IMR-90 (cell line): Measurements from ENCODE around the gene UGDH. TPM values are rescaled to one million over a fixed set of nuclear protein-coding genes. Genes with fewer than 3 reads are reported as not detected.
A peak's percentile ranks its signal among the peaks of the same experiment; 100 is the strongest.

Experiments used
- ATAC-seq: fragments of 200-7000 bp; cut with Tn5 transposase; 2 replicates; pipeline ENCODE4 v1.9.1; 2020; ENCODE audit warnings: low read depth, mild to moderate bottlenecking, moderate library complexity
- BruUV-seq: library from RNA; stranded (reverse); fragments of 400-500 nt; replicated peaks from 2 replicates; lab custom pipeline; 2021; lab: Mats Ljungman, UMichigan
- CTCF ChIA-PET: fragments of 300-600 bp; formaldehyde crosslinking; extraction: SDS; loops from one replicate; lab custom pipeline; 2021; ENCODE audit warnings: antibody characterized with exemption; lab: Yijun Ruan, JAX
- POLR2A ChIA-PET: fragments of 300-600 bp; sonication (Branson Sonifier 250); formaldehyde crosslinking; loops from one replicate; lab custom pipeline; 2022; ENCODE audit warnings: antibody characterized with exemption; ENCODE audit not compliant: unreplicated experiment; lab: Charles Lee
- DNase-seq: peaks from one replicate; pipeline ENCODE4 v3.0.0; 2013
- H2AFZ ChIP-seq: replicated peaks from 2 replicates; pipeline ENCODE3; 2013; ENCODE audit warnings: low read length, mild to moderate bottlenecking; ENCODE audit not compliant: poor library complexity
- H2AK5ac ChIP-seq: 2 replicates; pipeline ENCODE4 v1.6.1; 2013; ENCODE audit warnings: low read depth, low read length, inconsistent platforms
- H2AK9ac ChIP-seq: replicated peaks from 2 replicates; pipeline ENCODE3; 2013; ENCODE audit warnings: mild to moderate bottlenecking, low read depth, low read length, moderate library complexity; ENCODE audit not compliant: poor library complexity
- H2BK120ac ChIP-seq: 2 replicates; pipeline ENCODE4 v1.6.1; 2013; ENCODE audit warnings: low read depth, low read length, inconsistent platforms
- H2BK15ac ChIP-seq: 3 replicates; pipeline ENCODE4 v1.6.1; 2013; ENCODE audit warnings: low read depth, low read length, inconsistent platforms
- H2BK20ac ChIP-seq: 2 replicates; pipeline ENCODE4 v1.6.1; 2013; ENCODE audit warnings: low read depth, mild to moderate bottlenecking, inconsistent platforms, low read length, moderate library complexity
- H2BK5ac ChIP-seq: 2 replicates; pipeline ENCODE4 v1.6.1; 2013; ENCODE audit warnings: mild to moderate bottlenecking, low read depth, low read length, inconsistent platforms; ENCODE audit not compliant: poor library complexity, severe bottlenecking
- H3K14ac ChIP-seq: replicated peaks from 2 replicates; pipeline ENCODE4 v1.6.1; 2013; ENCODE audit warnings: low read depth, low read length, inconsistent platforms
- H3K18ac ChIP-seq: 2 replicates; pipeline ENCODE4 v1.6.1; 2013; ENCODE audit warnings: low read depth, low read length, control low read depth
- H3K23ac ChIP-seq: 2 replicates; pipeline ENCODE4 v1.6.1; 2013; ENCODE audit warnings: low read depth, low read length, inconsistent platforms
- H3K27ac ChIP-seq: 2 replicates; pipeline ENCODE4 v1.5.1; 2013; ENCODE audit warnings: mild to moderate bottlenecking, control low read depth, low read length; ENCODE audit not compliant: insufficient read depth
- H3K27me3 ChIP-seq: 2 replicates; pipeline ENCODE4 v1.6.1; 2013; ENCODE audit warnings: low read length; ENCODE audit not compliant: control insufficient read depth, insufficient read depth
- H3K36me3 ChIP-seq: 2 replicates; pipeline ENCODE4 v1.6.1; 2013; ENCODE audit warnings: low read length, mixed read lengths; ENCODE audit not compliant: control insufficient read depth, insufficient read depth
- H3K4ac ChIP-seq: 2 replicates; pipeline ENCODE4 v1.6.1; 2013; ENCODE audit warnings: low read depth, low read length, inconsistent platforms
- H3K4me1 ChIP-seq: 2 replicates; pipeline ENCODE4 v1.6.1; 2013; ENCODE audit warnings: low read length, mixed read lengths; ENCODE audit not compliant: control insufficient read depth, insufficient read depth
- H3K4me2 ChIP-seq: 2 replicates; pipeline ENCODE4 v1.6.1; 2013; ENCODE audit warnings: low read depth, mild to moderate bottlenecking, control low read depth, low read length, moderate library complexity
- H3K4me3 ChIP-seq: 2 replicates; pipeline ENCODE4 v1.5.1; 2013; ENCODE audit warnings: low read depth, mild to moderate bottlenecking, control low read depth, low read length, moderate library complexity; ENCODE audit not compliant: insufficient read depth
- H3K56ac ChIP-seq: 2 replicates; pipeline ENCODE4 v1.6.1; 2013; ENCODE audit warnings: low read length, inconsistent platforms; ENCODE audit not compliant: insufficient read depth; ENCODE audit errors: extremely low read depth
- H3K79me1 ChIP-seq, 2 experiments: 2 replicates each; pipeline ENCODE4 v1.6.1; 2013; ENCODE audit warnings: low read length in 2 of 2, inconsistent platforms in 1 of 2, low read depth in 1 of 2
- H3K9ac ChIP-seq: 2 replicates; pipeline ENCODE4 v1.6.1; 2013; ENCODE audit warnings: low read depth, low read length, control low read depth
- H3K9me1 ChIP-seq: 2 replicates; pipeline ENCODE4 v1.6.1; 2013; ENCODE audit warnings: low read length, inconsistent platforms; ENCODE audit not compliant: insufficient read depth
- H3K9me3 ChIP-seq: 2 replicates; pipeline ENCODE4 v1.6.1; 2013; ENCODE audit warnings: low read length; ENCODE audit not compliant: control insufficient read depth, insufficient read depth
- H4K20me1 ChIP-seq: 2 replicates; pipeline ENCODE4 v1.6.1; 2013; ENCODE audit warnings: low read length, inconsistent platforms; ENCODE audit not compliant: insufficient read depth
- H4K5ac ChIP-seq: 2 replicates; pipeline ENCODE4 v1.6.1; 2013; ENCODE audit warnings: mild to moderate bottlenecking, low read depth, low read length, control low read depth
- H4K8ac ChIP-seq, 2 experiments: 2 replicates each; pipeline ENCODE4 v1.6.1; 2013; ENCODE audit warnings: low read depth in 2 of 2, low read length in 2 of 2, control low read depth in 1 of 2, inconsistent platforms in 1 of 2
- H4K91ac ChIP-seq: 2 replicates; pipeline ENCODE4 v1.6.1; 2013; ENCODE audit warnings: low read depth, low read length, inconsistent platforms; ENCODE audit not compliant: insufficient read depth
- MAFK ChIP-seq: IDR thresholded peaks from 2 replicates; pipeline ENCODE4 v1.6.1; 2012; ENCODE audit warnings: low read depth, low read length, improper control_type of control experiment
- NFE2L2 ChIP-seq: fragments of 150-350 bp; IDR thresholded peaks from 2 replicates; pipeline ENCODE4 v1.6.1; 2016; ENCODE audit warnings: low read depth, mild to moderate bottlenecking, low read length
- RFX5 ChIP-seq: IDR thresholded peaks from 2 replicates; pipeline ENCODE4 v1.8.0; 2012; ENCODE audit warnings: low read depth, mild to moderate bottlenecking, low read length, moderate library complexity
- SMC3 ChIP-seq: fragments of 150-350 bp; IDR thresholded peaks from 2 replicates; pipeline ENCODE4 v1.6.1; 2016; ENCODE audit warnings: low read depth, mild to moderate bottlenecking, antibody characterized with exemption, low read length, moderate library complexity
- WGBS, 2 experiments: methylation state at CpG; one replicate each; pipeline versions ENCODE4 v1.1.5 to v1.1.7; 2013; ENCODE audit warnings: missing lambda C conversion rate in 2 of 2; ENCODE audit not compliant: insufficient read length in 1 of 2; ENCODE audit errors: extremely low coverage in 2 of 2; 5-methylcytosine and 5-hydroxymethylcytosine counted together
- dilution Hi-C: fragments of 300-500 bp; cut with HindIII; formaldehyde crosslinking; loops from one replicate; pipeline ENCODE4 v1.14.3; 2018; ENCODE audit warnings: low sequenced_read_pairs; ENCODE audit not compliant: unreplicated experiment
- in situ Hi-C: fragments of 300-500 bp; cut with MboI; formaldehyde crosslinking; loops from 3 replicates; pipeline ENCODE4 v1.14.3; 2019; ENCODE audit warnings: low sequenced_read_pairs, inconsistent platforms, mixed read lengths
- intact Hi-C: fragments of 100-400 bp; cut with micrococcal nuclease; formaldehyde crosslinking; loops from 2 replicates; pipeline ENCODE4 v1.10.0; 2022
- polyA plus RNA-seq, 3 experiments: library from polyadenylated mRNA; depleted of rRNA; stranded (reverse); fragments of >200 nt; gene quantifications; 2 replicates each; pipeline ENCODE4 v1.2.3, GENCODE V29; 2012; ENCODE audit warnings: low replicate concordance in 1 of 3
- total RNA-seq: library from RNA; depleted of rRNA; stranded (reverse); fragments of >200 nt; gene quantifications from 2 replicates; pipeline ENCODE4 v1.2.3, GENCODE V29; 2012

Gene UGDH
- total and polyA plus RNA-seq, 2 of the 4 experiments (the other 2 are of a cell fraction), result 69.2 to 257 TPM

GRCh38 chr4:39453738-39454137 is 73.5 kb downstream of the UGDH start:
- DNase-seq (no peak), ATAC-seq (no peak)
- H3K27me3 ChIP-seq, result no peaks in the 10 kb centered on the region
- no peak overlapping the region for H4K5ac ChIP-seq
- no peak overlapping the region for H3K18ac ChIP-seq
- H2AFZ ChIP-seq, result no peak overlapping the region
- H4K91ac ChIP-seq, result no peak overlapping the region
- no peak overlapping the region for H3K56ac ChIP-seq
- H2BK20ac ChIP-seq, result no peak overlapping the region
- H3K9me3 ChIP-seq, result no peaks in the 10 kb centered on the region
- H3K9me1 ChIP-seq, result peaks cover 3% of the 10 kb centered on the region; the same call in 1 of the 2 replicates
- H3K4me1 ChIP-seq, result peaks cover 5% of the 10 kb centered on the region
- no peak overlapping the region for H2BK120ac ChIP-seq
- peaks cover 56% of the 10 kb centered on the region for H4K20me1 ChIP-seq
- H2AK5ac ChIP-seq, result no peak overlapping the region
- H3K36me3 ChIP-seq, result peaks cover 45% of the 10 kb centered on the region
- BruUV-seq, result no TSS peak
- no peak overlapping the region for H2BK5ac ChIP-seq
- no peak overlapping the region for H3K27ac ChIP-seq
- WGBS, 2 experiments, result no CpG with 5 or more reads among the region's 2 CpGs
- no peak overlapping the region for H3K4me3 ChIP-seq
- dilution Hi-C loops, result no loop called here
- intact Hi-C loops, result no loop called here
- H2BK15ac ChIP-seq, result no peak overlapping the region
- in situ Hi-C loops, result no loop called here
- no peak overlapping the region for H3K9ac ChIP-seq
- no peak overlapping the region for H3K23ac ChIP-seq
- no peak overlapping the region for H4K8ac ChIP-seq
- ChIA-PET CTCF (interaction anchor here (0.6 to 1.1 kb wide), 2 partner anchors 18 to 693 kb away, joined by 4 to 7 read pairs; no protein-coding TSS in a partner anchor), POLR2A (interaction anchor here (0.6 kb wide), 1 partner anchor 12 kb away, joined by 3 read pairs; no protein-coding TSS in a partner anchor)
- no peak overlapping the region for H3K14ac ChIP-seq
- H3K4me2 ChIP-seq, result no peak overlapping the region
- H3K79me1 ChIP-seq, result peaks cover 28 to 53% of the 10 kb centered on the region in 2 experiments
- H3K4ac ChIP-seq, result no peak overlapping the region
- no peak overlapping the region for H2AK9ac ChIP-seq
- TF ChIP-seq SMC3, result no peak
- peak; percentile 39; the same call in 1 of the 2 replicates for TF ChIP-seq MAFK
- TF ChIP-seq RFX5, result no peak
- TF ChIP-seq NFE2L2, result no peak
